HEK293 (cell line): ENCODE measurements around the gene MAML1.
A peak's percentile ranks its signal among the peaks of the same experiment; 100 is the strongest.

ENCODE experiments used
- CTCF ChIA-PET: fragments of 350-600 bp; formaldehyde crosslinking; extraction: SDS; loops from one replicate; lab custom pipeline; 2021; ENCODE audit warnings: antibody characterized with exemption; lab: Yijun Ruan, JAX
- POLR2A ChIA-PET: fragments of 300-600 bp; formaldehyde crosslinking; extraction: SDS; loops from one replicate; lab custom pipeline; 2020; ENCODE audit warnings: antibody characterized with exemption, inconsistent platforms; lab: Yijun Ruan, JAX
- H3K27ac ChIP-seq: fragments of 200-500 bp; sonication (Bioruptor generic); 2 replicates; pipeline ENCODE4 v1.5.1; 2014; ENCODE audit warnings: low read depth, low read length, control low read depth, inconsistent platforms; ENCODE audit errors: extremely low read depth
- H3K36me3 ChIP-seq, 2 experiments: fragments of 200-500 bp in 1 of 2; sonication (Bioruptor generic) in 1 of 2; 1 replicate in 1 of 2; 2 replicates in 1 of 2; pipeline ENCODE4 v1.5.1; 2014 to 2017; ENCODE audit warnings: inconsistent platforms in 2 of 2, low read length in 2 of 2; ENCODE audit not compliant: control insufficient read depth in 2 of 2, insufficient read depth in 1 of 2
- H3K4me1 ChIP-seq: fragments of 200-500 bp; sonication (Bioruptor generic); 2 replicates; pipeline ENCODE4 v1.5.1; 2014; ENCODE audit warnings: mild to moderate bottlenecking, low read length, inconsistent platforms; ENCODE audit not compliant: control insufficient read depth, insufficient read depth
- H3K4me3 ChIP-seq: 2 replicates; pipeline ENCODE4 v1.5.1; 2011; ENCODE audit warnings: low read depth, mild to moderate bottlenecking, control low read depth, low read length, moderate library complexity
- H3K9me3 ChIP-seq: fragments of 200-500 bp; sonication (Bioruptor generic); 2 replicates; pipeline ENCODE4 v1.5.1; 2014; ENCODE audit warnings: low read depth, low read length, inconsistent platforms; ENCODE audit not compliant: control insufficient read depth, insufficient read depth
- PRDM1 ChIP-seq: fragments of 450-650 bp; formaldehyde crosslinking; IDR thresholded peaks from 2 replicates; pipeline ENCODE4; 2016; ENCODE audit warnings: missing biosample characterization, missing genetic modification characterization
- ZBTB10 ChIP-seq: fragments of 450-650 bp; formaldehyde crosslinking; IDR thresholded peaks from 2 replicates; pipeline ENCODE4 v1.5.1; 2016; ENCODE audit warnings: missing biosample characterization, missing genetic modification characterization
- ZBTB8A ChIP-seq: fragments of 450-650 bp; formaldehyde crosslinking; IDR thresholded peaks from 2 replicates; pipeline ENCODE4 v1.5.1; 2016; ENCODE audit warnings: missing biosample characterization, missing genetic modification characterization
- ZFP37 ChIP-seq: fragments of 450-650 bp; formaldehyde crosslinking; IDR thresholded peaks from 2 replicates; pipeline ENCODE4 v1.5.1; 2016; ENCODE audit warnings: missing biosample characterization, missing genetic modification characterization
- ZNF169 ChIP-seq: fragments of 450-650 bp; formaldehyde crosslinking; IDR thresholded peaks from 2 replicates; pipeline ENCODE4 v1.5.1; 2016; ENCODE audit warnings: missing biosample characterization, missing genetic modification characterization
- ZNF266 ChIP-seq: fragments of 450-650 bp; formaldehyde crosslinking; IDR thresholded peaks from 2 replicates; pipeline ENCODE4 v1.5.1; 2016; ENCODE audit warnings: missing biosample characterization, missing genetic modification characterization, low read depth
- ZNF341 ChIP-seq: fragments of 450-650 bp; formaldehyde crosslinking; IDR thresholded peaks from 2 replicates; pipeline ENCODE4; 2016; ENCODE audit warnings: low read depth, missing biosample characterization, missing genetic modification characterization
- ZNF391 ChIP-seq: fragments of 450-650 bp; formaldehyde crosslinking; IDR thresholded peaks from 2 replicates; pipeline ENCODE4 v1.5.1; 2016; ENCODE audit warnings: low read depth, missing biosample characterization, missing genetic modification characterization, borderline replicate concordance
- ZNF501 ChIP-seq: fragments of 450-650 bp; formaldehyde crosslinking; IDR thresholded peaks from 2 replicates; pipeline ENCODE4 v1.5.1; 2016; ENCODE audit warnings: missing biosample characterization, missing genetic modification characterization
- ZNF510 ChIP-seq: fragments of 450-650 bp; formaldehyde crosslinking; IDR thresholded peaks from 2 replicates; pipeline ENCODE4 v1.5.1; 2018; ENCODE audit warnings: mild to moderate bottlenecking, missing genetic modification characterization, missing biosample characterization; ENCODE audit not compliant: insufficient replicate concordance
- ZNF626 ChIP-seq: fragments of 450-650 bp; sonication (Bioruptor Pico); formaldehyde crosslinking; IDR thresholded peaks from 2 replicates; pipeline ENCODE4 v1.5.1; 2018; ENCODE audit warnings: missing biosample characterization, missing genetic modification characterization, inconsistent platforms
- ZNF837 ChIP-seq: fragments of 450-650 bp; formaldehyde crosslinking; IDR thresholded peaks from 2 replicates; pipeline ENCODE4 v1.5.1; 2016; ENCODE audit warnings: missing biosample characterization, missing genetic modification characterization
- ZNF843 ChIP-seq: fragments of 450-650 bp; formaldehyde crosslinking; IDR thresholded peaks from 2 replicates; pipeline ENCODE4 v1.5.1; 2016; ENCODE audit warnings: missing biosample characterization, missing genetic modification characterization
- ZSCAN18 ChIP-seq: fragments of 450-650 bp; formaldehyde crosslinking; IDR thresholded peaks from 2 replicates; pipeline ENCODE4 v1.5.1; 2016; ENCODE audit warnings: missing biosample characterization, missing genetic modification characterization
- TF ChIP-seq, protein P1 (sequence below): fragments of 450-650 bp; formaldehyde crosslinking; IDR thresholded peaks from 2 replicates; pipeline ENCODE4 v1.5.1; 2016; ENCODE audit warnings: missing biosample characterization, missing genetic modification characterization
- TF ChIP-seq, protein P2 (sequence below): fragments of 450-650 bp; formaldehyde crosslinking; IDR thresholded peaks from 2 replicates; pipeline ENCODE4 v1.5.0; 2017; ENCODE audit warnings: missing biosample characterization, missing genetic modification characterization, borderline replicate concordance
- TF ChIP-seq, protein P3 (sequence below): fragments of 450-650 bp; formaldehyde crosslinking; IDR thresholded peaks from 2 replicates; pipeline ENCODE4 v1.5.1; 2016; ENCODE audit warnings: missing biosample characterization, missing genetic modification characterization

MAML1 gene

GRCh38 chr5:179821298-179822058, 88.9 kb downstream of the MAML1 start (continued):
- TF ChIP-seq ZBTB10 (tag by site-specific recombination) = peak; percentile 71; the same call in 1 of the 2 replicates
- peak; percentile 47; the same call in 1 of the 2 replicates for TF ChIP-seq ZNF843 (tag by site-specific recombination)
- TF ChIP-seq, protein P1, sequence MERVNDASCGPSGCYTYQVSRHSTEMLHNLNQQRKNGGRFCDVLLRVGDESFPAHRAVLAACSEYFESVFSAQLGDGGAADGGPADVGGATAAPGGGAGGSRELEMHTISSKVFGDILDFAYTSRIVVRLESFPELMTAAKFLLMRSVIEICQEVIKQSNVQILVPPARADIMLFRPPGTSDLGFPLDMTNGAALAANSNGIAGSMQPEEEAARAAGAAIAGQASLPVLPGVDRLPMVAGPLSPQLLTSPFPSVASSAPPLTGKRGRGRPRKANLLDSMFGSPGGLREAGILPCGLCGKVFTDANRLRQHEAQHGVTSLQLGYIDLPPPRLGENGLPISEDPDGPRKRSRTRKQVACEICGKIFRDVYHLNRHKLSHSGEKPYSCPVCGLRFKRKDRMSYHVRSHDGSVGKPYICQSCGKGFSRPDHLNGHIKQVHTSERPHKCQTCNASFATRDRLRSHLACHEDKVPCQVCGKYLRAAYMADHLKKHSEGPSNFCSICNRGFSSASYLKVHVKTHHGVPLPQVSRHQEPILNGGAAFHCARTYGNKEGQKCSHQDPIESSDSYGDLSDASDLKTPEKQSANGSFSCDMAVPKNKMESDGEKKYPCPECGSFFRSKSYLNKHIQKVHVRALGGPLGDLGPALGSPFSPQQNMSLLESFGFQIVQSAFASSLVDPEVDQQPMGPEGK (tag by site-specific recombination) = peak; percentile 90
- peak; percentile 81 for TF ChIP-seq ZBTB8A (tag by site-specific recombination)
- peak; percentile 85 for TF ChIP-seq ZNF341 (tag by site-specific recombination)
- TF ChIP-seq, protein P2, sequence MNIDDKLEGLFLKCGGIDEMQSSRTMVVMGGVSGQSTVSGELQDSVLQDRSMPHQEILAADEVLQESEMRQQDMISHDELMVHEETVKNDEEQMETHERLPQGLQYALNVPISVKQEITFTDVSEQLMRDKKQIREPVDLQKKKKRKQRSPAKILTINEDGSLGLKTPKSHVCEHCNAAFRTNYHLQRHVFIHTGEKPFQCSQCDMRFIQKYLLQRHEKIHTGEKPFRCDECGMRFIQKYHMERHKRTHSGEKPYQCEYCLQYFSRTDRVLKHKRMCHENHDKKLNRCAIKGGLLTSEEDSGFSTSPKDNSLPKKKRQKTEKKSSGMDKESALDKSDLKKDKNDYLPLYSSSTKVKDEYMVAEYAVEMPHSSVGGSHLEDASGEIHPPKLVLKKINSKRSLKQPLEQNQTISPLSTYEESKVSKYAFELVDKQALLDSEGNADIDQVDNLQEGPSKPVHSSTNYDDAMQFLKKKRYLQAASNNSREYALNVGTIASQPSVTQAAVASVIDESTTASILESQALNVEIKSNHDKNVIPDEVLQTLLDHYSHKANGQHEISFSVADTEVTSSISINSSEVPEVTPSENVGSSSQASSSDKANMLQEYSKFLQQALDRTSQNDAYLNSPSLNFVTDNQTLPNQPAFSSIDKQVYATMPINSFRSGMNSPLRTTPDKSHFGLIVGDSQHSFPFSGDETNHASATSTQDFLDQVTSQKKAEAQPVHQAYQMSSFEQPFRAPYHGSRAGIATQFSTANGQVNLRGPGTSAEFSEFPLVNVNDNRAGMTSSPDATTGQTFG = 0 out of 2 replicates have a peak, but pooled peaks have one; percentile 24
- TF ChIP-seq ZNF501 (tag by site-specific recombination) = no peak
- TF ChIP-seq ZSCAN18 (tag by site-specific recombination) = no peak
- TF ChIP-seq ZNF169 (tag by site-specific recombination) = no peak
- TF ChIP-seq ZNF391 (tag by site-specific recombination) = peak; percentile 27; the same call in 1 of the 2 replicates
- no peak for TF ChIP-seq ZNF626 (tag by site-specific recombination)

- ChIA-PET POLR2A (interaction anchor here (0.6 to 1.6 kb wide), 8 partner anchors 9 to 198 kb away, joined by 3 to 13 read pairs (median 4); partner anchors contain the start of gene HNRNPH1), CTCF (interaction anchor here (0.6 to 0.7 kb wide), 2 partner anchors 120 to 131 kb away, joined by 3 to 5 read pairs; no protein-coding TSS in a partner anchor)
- H3K36me3 ChIP-seq = peaks cover 16 to 48% of the 10 kb centered on the region in 2 experiments
- H3K9me3 ChIP-seq = no peaks in the 10 kb centered on the region
- H3K4me1 ChIP-seq = peaks cover 19% of the 10 kb centered on the region
- H3K27ac ChIP-seq = no peak overlapping the region; the same call in 1 of the 2 replicates
- H3K4me3 ChIP-seq = peak overlapping the region; percentile 83
- TF ChIP-seq ZNF510 = no peak
- no peak for TF ChIP-seq ZNF837 (tag by site-specific recombination)
- TF ChIP-seq, protein P3, sequence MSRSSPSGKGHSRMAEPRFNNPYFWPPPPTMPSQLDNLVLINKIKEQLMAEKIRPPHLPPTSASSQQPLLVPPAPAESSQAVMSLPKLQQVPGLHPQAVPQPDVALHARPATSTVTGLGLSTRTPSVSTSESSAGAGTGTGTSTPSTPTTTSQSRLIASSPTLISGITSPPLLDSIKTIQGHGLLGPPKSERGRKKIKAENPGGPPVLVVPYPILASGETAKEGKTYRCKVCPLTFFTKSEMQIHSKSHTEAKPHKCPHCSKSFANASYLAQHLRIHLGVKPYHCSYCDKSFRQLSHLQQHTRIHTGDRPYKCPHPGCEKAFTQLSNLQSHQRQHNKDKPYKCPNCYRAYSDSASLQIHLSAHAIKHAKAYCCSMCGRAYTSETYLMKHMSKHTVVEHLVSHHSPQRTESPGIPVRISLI (tag by site-specific recombination) = 0 out of 2 replicates have a peak, but pooled peaks have one; percentile 43
- no peak for TF ChIP-seq ZNF266 (tag by site-specific recombination)
- TF ChIP-seq PRDM1 (tag by site-specific recombination) = no peak
- 0 out of 2 replicates have a peak, but pooled peaks have one; percentile 39 for TF ChIP-seq ZFP37 (tag by site-specific recombination)
Measured at GRCh38 chr5:179822059-179822432, 89.4 kb downstream of the MAML1 start.
